K562 (cell line): Measurements from ENCODE around the gene EPO. TPM values are rescaled to one million over a fixed set of nuclear protein-coding genes. Genes with fewer than 3 reads are reported as not detected.

Experiments used
- DLX4 ChIP-seq: fragments of 250-450 bp; sonication (Bioruptor Pico); IDR thresholded peaks from 2 replicates; pipeline ENCODE4 v1.6.1; 2021; ENCODE audit warnings: mild to moderate bottlenecking
- ETV5 ChIP-seq: sonication (generic); formaldehyde crosslinking; IDR thresholded peaks from 2 replicates; pipeline ENCODE4 v1.4.0; 2020; ENCODE audit warnings: low read depth, mild to moderate bottlenecking, missing genetic modification reagents
- FOXJ3 ChIP-seq: sonication (generic); formaldehyde crosslinking; IDR thresholded peaks from 2 replicates; pipeline ENCODE4 v1.4.0; 2020; ENCODE audit warnings: mild to moderate bottlenecking, missing genetic modification reagents
- FOXK2 ChIP-seq, 2 experiments: fragments of 450-650 bp; IDR thresholded peaks in 1 of 2; conservative IDR thresholded peaks in 1 of 2; 2 replicates each; pipeline ENCODE4 v1.6.1; 2016; ENCODE audit warnings: low read depth in 2 of 2, mild to moderate bottlenecking in 1 of 2
- FOXP1 ChIP-seq: sonication (generic); formaldehyde crosslinking; IDR thresholded peaks from 2 replicates; pipeline ENCODE4 v1.8.0; 2022; ENCODE audit warnings: mild to moderate bottlenecking, missing genetic modification reagents
- HLTF ChIP-seq: fragments of 450-650 bp; IDR thresholded peaks from 2 replicates; pipeline ENCODE4 v1.6.1; 2016
- IRF1 ChIP-seq: sonication (generic); formaldehyde crosslinking; IDR thresholded peaks from 2 replicates; pipeline ENCODE4 v1.8.0; 2022; ENCODE audit warnings: missing genetic modification reagents, mild to moderate bottlenecking, borderline replicate concordance
- KDM5B ChIP-seq: fragments of 200-600 bp; sonication (generic); IDR thresholded peaks from 2 replicates; pipeline ENCODE4 v1.6.1; 2012; ENCODE audit warnings: low read depth, mild to moderate bottlenecking, moderate library complexity, low read length, control low read depth, inconsistent platforms; ENCODE audit not compliant: insufficient replicate concordance
- MTA1 ChIP-seq: fragments of 450-650 bp; IDR thresholded peaks from 2 replicates; pipeline ENCODE4 v1.6.1; 2017; ENCODE audit warnings: borderline replicate concordance
- STAT5A ChIP-seq: IDR thresholded peaks from 2 replicates; pipeline ENCODE4 v1.6.1; 2012; ENCODE audit warnings: low read length, inconsistent platforms, borderline replicate concordance
- ZBTB1 ChIP-seq: sonication (generic); formaldehyde crosslinking; IDR thresholded peaks from 2 replicates; pipeline ENCODE4 v1.8.1; 2023; ENCODE audit warnings: missing genetic modification reagents, low read depth, mild to moderate bottlenecking, borderline replicate concordance
- ZC3H4 ChIP-seq: sonication (generic); formaldehyde crosslinking; IDR thresholded peaks from 2 replicates; pipeline ENCODE4 v1.9.0; 2021; ENCODE audit warnings: missing genetic modification reagents, borderline replicate concordance
- ZNF134 ChIP-seq: fragments of 250-450 bp; sonication (Bioruptor Pico); conservative IDR thresholded peaks from 2 replicates; pipeline ENCODE4 v1.4.0; 2020
- polyA plus RNA-seq, 8 experiments: library from polyadenylated mRNA; depleted of rRNA in 4 of 8; stranded (reverse) in 5 of 8; unstranded in 3 of 8; fragments of >200 nt; fragmentation: Nextera tagmentation in 2 of 8; fragmentation: Illumina TruSeq in 1 of 8; extraction: Ambion mirVana in 2 of 8; extraction: Trizol in 1 of 8; gene quantifications; 2 replicates each; pipeline versions ENCODE4 v1.2.1 to v1.2.3, GENCODE V29; 2011 to 2014; ENCODE audit warnings: inconsistent platforms in 1 of 8, missing spikeins in 1 of 8
- total RNA-seq, 7 experiments: library from RNA; depleted of rRNA in 6 of 7; stranded (reverse); fragments of >200 nt in 6 of 7; fragmentation: Illumina TruSeq in 2 of 7; extraction: Trizol in 2 of 7; gene quantifications; 2 replicates each; pipeline versions ENCODE4 v1.2.1 to v1.2.3, GENCODE V29; 2011 to 2021; ENCODE audit warnings: low replicate concordance in 1 of 7
- TF ChIP-seq, protein P1 (sequence below): fragments of 450-650 bp; formaldehyde crosslinking; IDR thresholded peaks from 2 replicates; pipeline ENCODE4 v1.4.0; 2022; ENCODE audit warnings: missing genetic modification characterization
- TF ChIP-seq, protein P2 (sequence below), 2 experiments: fragments of 450-650 bp in 1 of 2; sonication (generic) in 1 of 2; formaldehyde crosslinking in 1 of 2; IDR thresholded peaks in 1 of 2; conservative IDR thresholded peaks in 1 of 2; 2 replicates each; pipeline versions ENCODE4 v1.6.1 to v1.8.1; 2016 to 2023; ENCODE audit warnings: mild to moderate bottlenecking in 2 of 2, moderate library complexity in 2 of 2, inconsistent platforms in 1 of 2, missing genetic modification reagents in 1 of 2
- TF ChIP-seq, protein P3 (sequence below): fragments of 450-650 bp; IDR thresholded peaks from 2 replicates; pipeline ENCODE4 v1.6.1; 2018; ENCODE audit warnings: mild to moderate bottlenecking, low read depth; ENCODE audit not compliant: partially characterized antibody
- TF ChIP-seq, protein P4 (sequence below): fragments of 450-650 bp; IDR thresholded peaks from 2 replicates; pipeline ENCODE4 v1.7.1; 2018; ENCODE audit warnings: mild to moderate bottlenecking, low read depth; ENCODE audit not compliant: partially characterized antibody

EPO gene
- total and polyA plus RNA-seq, 9 of the 15 experiments (the other 6 are each of a cell fraction or from before 2014, with no cell fraction given) = 0.06 to 0.41 (median 0.07) TPM; not detected in 6

GRCh38 chr7:100705753-100706671, 14.3 kb upstream of the EPO start, which contains the start of gene POP7 (continued):
- TF ChIP-seq FOXJ3 (CRISPR knock-in tag) (no peak), HLTF (peak; percentile 89; the same call in 1 of the 2 replicates), DLX4 (CRISPR knock-in tag) (no peak), KDM5B (peak; percentile 84), IRF1 (CRISPR knock-in tag) (no peak), ZNF134 (CRISPR knock-in tag) (no peak), FOXK2 (conservative IDR thresholded peaks at IDR 0.05 in 1 of 2, IDR thresholded peaks at IDR 0.05 in 1 of 2; ENCODE audit: low read depth in 2 of 2) (peak; percentile 7 to 13; a peak in 2 of 4 replicates), FOXP1 (CRISPR knock-in tag) (peak; percentile 75; the same call in 1 of the 2 replicates), ZC3H4 (no peak), ETV5 (CRISPR knock-in tag) (no peak), STAT5A (no peak), MTA1 (0 out of 2 replicates have a peak, but pooled peaks have one; percentile 56), ZBTB1 (CRISPR knock-in tag) (0 out of 2 replicates have a peak, but pooled peaks have one; percentile 52)
- TF ChIP-seq, protein P1, sequence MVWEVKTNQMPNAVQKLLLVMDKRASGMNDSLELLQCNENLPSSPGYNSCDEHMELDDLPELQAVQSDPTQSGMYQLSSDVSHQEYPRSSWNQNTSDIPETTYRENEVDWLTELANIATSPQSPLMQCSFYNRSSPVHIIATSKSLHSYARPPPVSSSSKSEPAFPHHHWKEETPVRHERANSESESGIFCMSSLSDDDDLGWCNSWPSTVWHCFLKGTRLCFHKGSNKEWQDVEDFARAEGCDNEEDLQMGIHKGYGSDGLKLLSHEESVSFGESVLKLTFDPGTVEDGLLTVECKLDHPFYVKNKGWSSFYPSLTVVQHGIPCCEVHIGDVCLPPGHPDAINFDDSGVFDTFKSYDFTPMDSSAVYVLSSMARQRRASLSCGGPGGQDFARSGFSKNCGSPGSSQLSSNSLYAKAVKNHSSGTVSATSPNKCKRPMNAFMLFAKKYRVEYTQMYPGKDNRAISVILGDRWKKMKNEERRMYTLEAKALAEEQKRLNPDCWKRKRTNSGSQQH (CRISPR knock-in tag) = peak; percentile 96
- TF ChIP-seq, protein P2, sequence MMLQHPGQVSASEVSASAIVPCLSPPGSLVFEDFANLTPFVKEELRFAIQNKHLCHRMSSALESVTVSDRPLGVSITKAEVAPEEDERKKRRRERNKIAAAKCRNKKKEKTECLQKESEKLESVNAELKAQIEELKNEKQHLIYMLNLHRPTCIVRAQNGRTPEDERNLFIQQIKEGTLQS (IDR thresholded peaks at IDR 0.05) = no peak; the same call in 1 of the 2 replicates
- TF ChIP-seq, protein P2 (CRISPR knock-in tag; conservative IDR thresholded peaks at IDR 0.05) = no peak
- TF ChIP-seq, protein P3, sequence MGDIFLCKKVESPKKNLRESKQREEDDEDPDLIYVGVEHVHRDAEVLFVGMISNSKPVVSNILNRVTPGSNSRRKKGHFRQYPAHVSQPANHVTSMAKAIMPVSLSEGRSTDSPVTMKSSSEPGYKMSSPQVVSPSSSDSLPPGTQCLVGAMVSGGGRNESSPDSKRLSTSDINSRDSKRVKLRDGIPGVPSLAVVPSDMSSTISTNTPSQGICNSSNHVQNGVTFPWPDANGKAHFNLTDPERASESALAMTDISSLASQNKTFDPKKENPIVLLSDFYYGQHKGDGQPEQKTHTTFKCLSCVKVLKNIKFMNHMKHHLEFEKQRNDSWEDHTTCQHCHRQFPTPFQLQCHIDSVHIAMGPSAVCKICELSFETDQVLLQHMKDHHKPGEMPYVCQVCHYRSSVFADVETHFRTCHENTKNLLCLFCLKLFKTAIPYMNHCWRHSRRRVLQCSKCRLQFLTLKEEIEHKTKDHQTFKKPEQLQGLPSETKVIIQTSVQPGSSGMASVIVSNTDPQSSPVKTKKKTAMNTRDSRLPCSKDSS = no peak
- TF ChIP-seq, protein P4, sequence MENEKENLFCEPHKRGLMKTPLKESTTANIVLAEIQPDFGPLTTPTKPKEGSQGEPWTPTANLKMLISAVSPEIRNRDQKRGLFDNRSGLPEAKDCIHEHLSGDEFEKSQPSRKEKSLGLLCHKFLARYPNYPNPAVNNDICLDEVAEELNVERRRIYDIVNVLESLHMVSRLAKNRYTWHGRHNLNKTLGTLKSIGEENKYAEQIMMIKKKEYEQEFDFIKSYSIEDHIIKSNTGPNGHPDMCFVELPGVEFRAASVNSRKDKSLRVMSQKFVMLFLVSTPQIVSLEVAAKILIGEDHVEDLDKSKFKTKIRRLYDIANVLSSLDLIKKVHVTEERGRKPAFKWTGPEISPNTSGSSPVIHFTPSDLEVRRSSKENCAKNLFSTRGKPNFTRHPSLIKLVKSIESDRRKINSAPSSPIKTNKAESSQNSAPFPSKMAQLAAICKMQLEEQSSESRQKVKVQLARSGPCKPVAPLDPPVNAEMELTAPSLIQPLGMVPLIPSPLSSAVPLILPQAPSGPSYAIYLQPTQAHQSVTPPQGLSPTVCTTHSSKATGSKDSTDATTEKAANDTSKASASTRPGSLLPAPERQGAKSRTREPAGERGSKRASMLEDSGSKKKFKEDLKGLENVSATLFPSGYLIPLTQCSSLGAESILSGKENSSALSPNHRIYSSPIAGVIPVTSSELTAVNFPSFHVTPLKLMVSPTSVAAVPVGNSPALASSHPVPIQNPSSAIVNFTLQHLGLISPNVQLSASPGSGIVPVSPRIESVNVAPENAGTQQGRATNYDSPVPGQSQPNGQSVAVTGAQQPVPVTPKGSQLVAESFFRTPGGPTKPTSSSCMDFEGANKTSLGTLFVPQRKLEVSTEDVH = peak; percentile 33
